MCF 10A (cell line): Measurements from ENCODE around the gene MRPS23. TPM values are rescaled to one million over a fixed set of nuclear protein-coding genes. Genes with fewer than 3 reads are reported as not detected.

Experiments used
- BruUV-seq: library from RNA; stranded (reverse); fragments of 400-500 nt; replicated peaks from 2 replicates; lab custom pipeline; 2021; lab: Mats Ljungman, UMichigan
- CTCF ChIA-PET: fragments of 300-600 bp; sonication (Branson Sonifier 250); formaldehyde crosslinking; extraction: SDS; loops from one replicate; lab custom pipeline; 2021; ENCODE audit warnings: antibody characterized with exemption, inconsistent platforms; lab: Yijun Ruan, JAX
- POLR2A ChIA-PET: fragments of 300-600, 350-650 bp; sonication (Branson Sonifier 250); formaldehyde crosslinking; extraction: SDS; loops from one replicate; lab custom pipeline; 2020; ENCODE audit warnings: antibody characterized with exemption, inconsistent platforms; lab: Yijun Ruan, JAX
- DNase-seq: peaks from one replicate; pipeline ENCODE4 v3.0.0-alpha.2; 2018; ENCODE audit not compliant: unreplicated experiment
- H3K27ac Mint-ChIP-seq: one replicate; pipeline ENCODE4 v1.8.0; 2022; ENCODE audit warnings: mild to moderate bottlenecking, low read depth, mixed read lengths; ENCODE audit not compliant: unreplicated experiment
- H3K27me3 Mint-ChIP-seq: one replicate; pipeline ENCODE4 v1.8.0; 2022; ENCODE audit warnings: mixed read lengths; ENCODE audit not compliant: insufficient read depth, unreplicated experiment
- H3K36me3 Mint-ChIP-seq: one replicate; pipeline ENCODE4 v1.8.0; 2022; ENCODE audit warnings: mild to moderate bottlenecking, moderate library complexity, mixed read lengths; ENCODE audit not compliant: insufficient read depth, unreplicated experiment
- H3K4me1 Mint-ChIP-seq: one replicate; pipeline ENCODE4 v1.8.0; 2022; ENCODE audit warnings: mixed read lengths; ENCODE audit not compliant: insufficient read depth, unreplicated experiment
- H3K4me3 Mint-ChIP-seq: one replicate; pipeline ENCODE4 v1.8.0; 2022; ENCODE audit warnings: mild to moderate bottlenecking, moderate library complexity, mixed read lengths; ENCODE audit not compliant: unreplicated experiment
- H3K9me3 Mint-ChIP-seq: one replicate; pipeline ENCODE4 v1.8.0; 2022; ENCODE audit warnings: mixed read lengths; ENCODE audit not compliant: unreplicated experiment
- CTCF ChIP-seq: fragments of 200-600 bp; IDR thresholded peaks from one replicate; pipeline ENCODE4 v1.8.0; 2022; ENCODE audit warnings: antibody characterized with exemption, mild to moderate bottlenecking; ENCODE audit not compliant: unreplicated experiment
- intact Hi-C: fragments of 100-400 bp; cut with micrococcal nuclease; formaldehyde crosslinking; loops from 2 replicates; pipeline ENCODE4 v1.14.1; 2022
- total RNA-seq: library from RNA; stranded (reverse); gene quantifications from 2 replicates; pipeline ENCODE4 v1.2.3, GENCODE V29; 2022

MRPS23 gene
- total RNA-seq, 1 experiment from 2014 or later, result 59.3 TPM

- POLR2A ChIA-PET, result interaction anchor here (0.7 kb wide), 1 partner anchor 122 kb away, joined by 4 read pairs; the partner anchor contains the start of gene SRSF1
- H3K4me3 Mint-ChIP-seq, result no peak overlapping the region
- H3K9me3 Mint-ChIP-seq, result no peaks in the 10 kb centered on the region
- intact Hi-C loops, result no loop called here
- DNase-seq, result no peak
- no peak for TF ChIP-seq CTCF
- H3K27me3 Mint-ChIP-seq, result no peaks in the 10 kb centered on the region
- no TSS peak for BruUV-seq
- H3K27ac Mint-ChIP-seq, result no peak overlapping the region
- H3K4me1 Mint-ChIP-seq, result peaks cover 14% of the 10 kb centered on the region
- peaks cover 18% of the 10 kb centered on the region for H3K36me3 Mint-ChIP-seq
- CTCF ChIA-PET, result interaction anchor here (0.6 kb wide), 2 partner anchors 108 to 1962 kb away, joined by 3 read pairs; no protein-coding TSS in a partner anchor
Observed at GRCh38 chr17:57885148-57885915, 35.5 kb upstream of the MRPS23 start.

- TF ChIP-seq CTCF, result no peak
- H3K9me3 Mint-ChIP-seq, result no peaks in the 10 kb centered on the region
- DNase-seq, result no peak
- peaks cover 28% of the 10 kb centered on the region for H3K36me3 Mint-ChIP-seq
- intact Hi-C loops, result no loop called here
- BruUV-seq, result no TSS peak
- no peak overlapping the region for H3K27ac Mint-ChIP-seq
- no peaks in the 10 kb centered on the region for H3K27me3 Mint-ChIP-seq
- ChIA-PET CTCF (interaction anchor here (0.5 to 8.9 kb wide), 2 partner anchors 10 to 24 kb away, joined by 3 to 81 read pairs; no protein-coding TSS in a partner anchor), POLR2A (no interaction called here)
- H3K4me3 Mint-ChIP-seq, result no peak overlapping the region
- H3K4me1 Mint-ChIP-seq, result peaks cover 20% of the 10 kb centered on the region
Observed at GRCh38 chr17:57881783-57882351, 32.0 kb upstream of the MRPS23 start.

GRCh38 chr17:57881143-57881542 is 31.3 kb upstream of the MRPS23 start:
- intact Hi-C loops, result no loop called here
- Mint-ChIP-seq H3K9me3 (no peaks in the 10 kb centered on the region), H3K27me3 (no peaks in the 10 kb centered on the region), H3K4me1 (peaks cover 26% of the 10 kb centered on the region), H3K4me3 (no peak overlapping the region), H3K36me3 (peaks cover 28% of the 10 kb centered on the region), H3K27ac (no peak overlapping the region)
- no peak for TF ChIP-seq CTCF
- CTCF ChIA-PET, result interaction anchor here (0.5 to 8.9 kb wide), 3 partner anchors 10 to 25 kb away, joined by 3 to 81 read pairs (median 4); no protein-coding TSS in a partner anchor
- no TSS peak for BruUV-seq
- no peak for DNase-seq
- POLR2A ChIA-PET, result interaction anchor here (2.7 kb wide), 1 partner anchor 20 kb away, joined by 19 read pairs; no protein-coding TSS in a partner anchor

- intact Hi-C loops, result no loop called here
- ChIA-PET POLR2A (interaction anchor here (1.0 to 4.5 kb wide), 17 partner anchors 10 to 126 kb away, joined by 3 to 35 read pairs (median 7); partner anchors contain the start of genes MRPS23 and SRSF1), CTCF (interaction anchor here (1.4 to 8.9 kb wide), 5 partner anchors 12 to 115 kb away, joined by 4 to 81 read pairs (median 8); partner anchors contain the start of gene CUEDC1)
- no peaks in the 10 kb centered on the region for H3K9me3 Mint-ChIP-seq
- DNase-seq, result no peak
- H3K36me3 Mint-ChIP-seq, result peaks cover 26% of the 10 kb centered on the region
- H3K27ac Mint-ChIP-seq, result peak overlapping the region; percentile 75
- TF ChIP-seq CTCF, result no peak
- no peak overlapping the region for H3K4me3 Mint-ChIP-seq
- H3K27me3 Mint-ChIP-seq, result no peaks in the 10 kb centered on the region
- BruUV-seq, result no TSS peak
- H3K4me1 Mint-ChIP-seq, result peaks cover 36% of the 10 kb centered on the region
Observed at GRCh38 chr17:57880086-57880456, 30.2 kb upstream of the MRPS23 start.
